OCI-LY7 (cell line): ENCODE measurements around the gene LRRK1. TPM values are rescaled to one million over a fixed set of nuclear protein-coding genes. Genes with fewer than 3 reads are reported as not detected.

Experiments used
- BruUV-seq: library from RNA; stranded (reverse); fragments of 400-500 nt; replicated peaks from 2 replicates; lab custom pipeline; 2021; lab: Mats Ljungman, UMichigan
- CTCF ChIA-PET: fragments of 300-600 bp; sonication (Branson Sonifier 250); formaldehyde crosslinking; loops from one replicate; lab custom pipeline; 2022; ENCODE audit warnings: antibody characterized with exemption; ENCODE audit not compliant: unreplicated experiment; lab: Charles Lee
- POLR2A ChIA-PET: fragments of 300-600 bp; sonication (Branson Sonifier 250); formaldehyde crosslinking; loops from one replicate; lab custom pipeline; 2022; ENCODE audit warnings: antibody characterized with exemption; lab: Charles Lee
- DNase-seq: peaks from one replicate; pipeline ENCODE4 v3.0.0-alpha.2; 2015; ENCODE audit warnings: low spot score
- H2AFZ ChIP-seq: fragments of 200-600 bp; sonication (generic), shearing (Covaris generic); 2 replicates; pipeline ENCODE4 v1.6.1; 2014; ENCODE audit warnings: mild to moderate bottlenecking, antibody characterized with exemption, low read length, moderate library complexity
- H3K27ac ChIP-seq: fragments of 200-600 bp; sonication (generic); 2 replicates; pipeline ENCODE4 v1.5.1; 2014; ENCODE audit warnings: mixed run types, low read depth, mild to moderate bottlenecking, moderate library complexity, low read length, inconsistent platforms; ENCODE audit not compliant: poor library complexity, severe bottlenecking
- H3K36me3 ChIP-seq: fragments of 200-600 bp; sonication (generic); 2 replicates; pipeline ENCODE4 v1.6.1; 2014; ENCODE audit warnings: mild to moderate bottlenecking, antibody characterized with exemption, low read length, moderate library complexity, mixed read lengths; ENCODE audit not compliant: insufficient read depth
- H3K4me1 ChIP-seq: fragments of 200-600 bp; sonication (generic); 2 replicates; pipeline ENCODE4 v1.5.1; 2014; ENCODE audit warnings: mild to moderate bottlenecking, low read length; ENCODE audit not compliant: insufficient read depth, poor library complexity, severe bottlenecking
- H3K4me2 ChIP-seq: fragments of 200-600 bp; sonication (generic); 2 replicates; pipeline ENCODE4 v1.6.1; 2014; ENCODE audit warnings: mild to moderate bottlenecking, low read length
- H3K4me3 ChIP-seq: fragments of 200-600 bp; sonication (generic); 2 replicates; pipeline ENCODE4 v1.5.1; 2014; ENCODE audit warnings: mild to moderate bottlenecking, low read depth, low read length; ENCODE audit not compliant: poor library complexity, severe bottlenecking
- H3K79me2 ChIP-seq: fragments of 200-600 bp; sonication (generic); 2 replicates; pipeline ENCODE4 v1.6.1; 2016; ENCODE audit warnings: low read depth, mild to moderate bottlenecking, low read length, moderate library complexity, mixed read lengths; ENCODE audit not compliant: insufficient read depth
- H3K9me2 ChIP-seq: fragments of 200-600 bp; sonication (generic); 2 replicates; pipeline ENCODE4 v1.6.1; 2016; ENCODE audit warnings: mild to moderate bottlenecking, low read length, mixed read lengths; ENCODE audit not compliant: insufficient read depth
- H3K9me3 ChIP-seq: fragments of 200-600 bp; sonication (generic); 2 replicates; pipeline ENCODE4 v1.6.1; 2014; ENCODE audit warnings: mild to moderate bottlenecking, mixed run types, low read length, mixed read lengths
- H4K20me1 ChIP-seq: fragments of 200-600 bp; sonication (generic); 2 replicates; pipeline ENCODE4 v1.6.1; 2014; ENCODE audit warnings: mild to moderate bottlenecking, antibody characterized with exemption, low read length, moderate library complexity, mixed read lengths; ENCODE audit not compliant: insufficient read depth
- EZH2phosphoT487 ChIP-seq: fragments of 200-600 bp; sonication (generic); IDR thresholded peaks from 2 replicates; pipeline ENCODE4 v1.6.1; 2018; ENCODE audit warnings: low read depth, borderline replicate concordance, mild to moderate bottlenecking, mixed run types, antibody characterized with exemption, low read length, moderate library complexity, mixed read lengths
- intact Hi-C: fragments of 100-400 bp; cut with micrococcal nuclease; formaldehyde crosslinking; loops from one replicate; pipeline ENCODE4 v1.10.0; 2022; ENCODE audit not compliant: unreplicated experiment
- total RNA-seq, 2 experiments: library from RNA; depleted of rRNA in 1 of 2; stranded (reverse); fragments of >200 nt in 1 of 2; shearing (Covaris generic) in 1 of 2; gene quantifications; 2 replicates each; pipeline ENCODE4 v1.2.3, GENCODE V29; 2014 to 2022
- TF ChIP-seq, protein P1 (sequence below): fragments of 200-600 bp; sonication (generic); conservative IDR thresholded peaks from 2 replicates; pipeline ENCODE4 v1.5.1; 2014; ENCODE audit warnings: mild to moderate bottlenecking, antibody characterized with exemption, low read length, moderate library complexity, mixed read lengths

Gene LRRK1
- total RNA-seq, 2 experiments from 2014 or later: 92.3 to 233 TPM

DNA sequence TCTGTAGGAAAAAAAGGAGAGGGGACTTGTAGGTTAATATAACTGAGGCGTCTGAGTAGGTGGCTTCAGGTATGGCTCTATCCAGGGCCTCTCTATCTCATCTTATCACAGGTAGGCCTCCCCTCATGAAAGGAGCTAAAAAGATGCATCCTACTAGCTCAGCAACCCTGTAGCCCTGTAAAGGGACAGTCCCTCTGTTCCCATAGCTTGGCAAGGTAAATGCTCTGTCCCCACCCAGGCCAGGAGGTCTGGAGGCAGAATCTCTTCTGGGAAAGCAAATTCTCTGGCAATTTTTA, 197.5 kb downstream of the LRRK1 start:
- ChIA-PET CTCF (interaction anchor here (0.6 to 1.2 kb wide), 2 partner anchors 11 to 109 kb away, joined by 3 to 4 read pairs; no protein-coding TSS in a partner anchor), POLR2A (interaction anchor here (0.6 kb wide), 1 partner anchor 108 kb away, joined by 4 read pairs; no protein-coding TSS in a partner anchor)

DNA sequence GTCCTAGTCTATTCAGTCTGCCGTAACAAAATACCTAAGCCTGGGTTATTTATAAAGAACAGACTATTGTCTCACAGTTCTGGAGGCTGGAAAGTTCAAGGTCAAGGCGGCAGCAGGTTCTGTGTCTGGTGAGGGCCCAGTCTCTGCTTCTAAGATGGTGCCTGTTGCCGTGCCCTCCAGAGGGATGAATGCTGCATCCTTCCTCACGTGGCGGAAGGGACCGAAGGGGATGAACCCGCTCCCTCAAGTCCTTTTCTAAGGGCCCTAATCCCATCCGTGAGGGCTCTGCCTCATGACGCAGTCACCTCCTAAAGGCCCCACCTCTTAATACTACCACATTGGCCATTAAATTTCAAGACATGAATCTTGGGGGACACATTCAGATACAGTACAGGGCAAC, 199.0 kb downstream of the LRRK1 start:
- ChIA-PET POLR2A (no interaction called here), CTCF (no interaction called here)
- peaks cover 11% of the 10 kb centered on the region for H3K4me1 ChIP-seq
- TF ChIP-seq EZH2phosphoT487: no peak
- TF ChIP-seq, protein P1, sequence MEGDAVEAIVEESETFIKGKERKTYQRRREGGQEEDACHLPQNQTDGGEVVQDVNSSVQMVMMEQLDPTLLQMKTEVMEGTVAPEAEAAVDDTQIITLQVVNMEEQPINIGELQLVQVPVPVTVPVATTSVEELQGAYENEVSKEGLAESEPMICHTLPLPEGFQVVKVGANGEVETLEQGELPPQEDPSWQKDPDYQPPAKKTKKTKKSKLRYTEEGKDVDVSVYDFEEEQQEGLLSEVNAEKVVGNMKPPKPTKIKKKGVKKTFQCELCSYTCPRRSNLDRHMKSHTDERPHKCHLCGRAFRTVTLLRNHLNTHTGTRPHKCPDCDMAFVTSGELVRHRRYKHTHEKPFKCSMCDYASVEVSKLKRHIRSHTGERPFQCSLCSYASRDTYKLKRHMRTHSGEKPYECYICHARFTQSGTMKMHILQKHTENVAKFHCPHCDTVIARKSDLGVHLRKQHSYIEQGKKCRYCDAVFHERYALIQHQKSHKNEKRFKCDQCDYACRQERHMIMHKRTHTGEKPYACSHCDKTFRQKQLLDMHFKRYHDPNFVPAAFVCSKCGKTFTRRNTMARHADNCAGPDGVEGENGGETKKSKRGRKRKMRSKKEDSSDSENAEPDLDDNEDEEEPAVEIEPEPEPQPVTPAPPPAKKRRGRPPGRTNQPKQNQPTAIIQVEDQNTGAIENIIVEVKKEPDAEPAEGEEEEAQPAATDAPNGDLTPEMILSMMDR: no peak
- no peaks in the 10 kb centered on the region for H3K9me3 ChIP-seq
- no peak for DNase-seq
- H3K27ac ChIP-seq: no peak overlapping the region
- H3K4me2 ChIP-seq: no peak overlapping the region
- no peaks in the 10 kb centered on the region for H3K9me2 ChIP-seq
- no peak overlapping the region for H2AFZ ChIP-seq
- BruUV-seq: no TSS peak
- intact Hi-C loops: no loop called here
- H3K36me3 ChIP-seq: no peaks in the 10 kb centered on the region
- no peaks in the 10 kb centered on the region for H3K79me2 ChIP-seq
- no peaks in the 10 kb centered on the region; the same call in 1 of the 2 replicates for H4K20me1 ChIP-seq
- no peak overlapping the region for H3K4me3 ChIP-seq

More for the DNA sequence above, 197.5 kb downstream of the LRRK1 start:
- H3K9me2 ChIP-seq: no peaks in the 10 kb centered on the region
- no TSS peak for BruUV-seq
- no peak for DNase-seq
- no peak for TF ChIP-seq EZH2phosphoT487
- TF ChIP-seq, protein P1: no peak
- intact Hi-C loops: no loop called here
- H3K79me2 ChIP-seq: no peaks in the 10 kb centered on the region
- no peak overlapping the region for H3K4me2 ChIP-seq
- no peaks in the 10 kb centered on the region for H3K9me3 ChIP-seq
- H2AFZ ChIP-seq: no peak overlapping the region
- no peak overlapping the region for H3K4me3 ChIP-seq
- no peaks in the 10 kb centered on the region for H3K36me3 ChIP-seq
- H3K27ac ChIP-seq: no peak overlapping the region
- H3K4me1 ChIP-seq: peaks cover 10% of the 10 kb centered on the region
- H4K20me1 ChIP-seq: no peaks in the 10 kb centered on the region; the same call in 1 of the 2 replicates

DNA sequence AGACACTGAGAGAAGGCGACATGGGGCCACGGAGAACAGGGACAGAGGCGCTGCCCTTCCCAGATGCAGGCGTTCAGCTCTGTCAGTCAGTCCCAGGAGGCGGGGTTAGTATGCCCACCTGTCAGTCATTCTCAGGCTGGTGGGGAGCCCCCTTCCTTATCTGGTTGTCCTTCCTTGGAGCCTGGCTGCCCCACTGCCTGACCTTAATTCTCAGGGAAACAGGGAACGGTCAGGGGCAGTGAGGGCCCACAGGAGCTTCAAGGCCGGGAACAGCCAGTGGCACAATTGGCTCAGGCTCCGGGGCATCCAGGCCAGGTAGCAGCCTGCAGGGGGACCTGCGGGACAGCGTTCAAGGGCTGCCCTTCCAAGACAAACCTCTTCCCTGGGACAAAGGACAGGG, 199.5 kb downstream of the LRRK1 start:
- H3K79me2 ChIP-seq: no peaks in the 10 kb centered on the region
- H3K36me3 ChIP-seq: no peaks in the 10 kb centered on the region
- no TSS peak for BruUV-seq
- peaks cover 11% of the 10 kb centered on the region for H3K4me1 ChIP-seq
- H2AFZ ChIP-seq: no peak overlapping the region
- DNase-seq: no peak
- H3K27ac ChIP-seq: no peak overlapping the region
- intact Hi-C loops: no loop called here
- ChIA-PET POLR2A (interaction anchor here (0.7 to 1.1 kb wide), 2 partner anchors 22 to 133 kb away, joined by 3 read pairs; partner anchors contain the start of gene CHSY1), CTCF (interaction anchor here (0.7 kb wide), 1 partner anchor 21 kb away, joined by 3 read pairs; no protein-coding TSS in a partner anchor)
- no peaks in the 10 kb centered on the region for H3K9me2 ChIP-seq
- no peak overlapping the region for H3K4me2 ChIP-seq
- no peaks in the 10 kb centered on the region for H3K9me3 ChIP-seq
- no peak overlapping the region for H3K4me3 ChIP-seq
- TF ChIP-seq EZH2phosphoT487: no peak
- TF ChIP-seq, protein P1: no peak
- no peaks in the 10 kb centered on the region; the same call in 1 of the 2 replicates for H4K20me1 ChIP-seq
